Trophoblast cell (in vitro differentiated cells and primary cell): ENCODE data around the gene OTULIN.

Source experiments
- DNase-seq, 2 donors: peaks; one replicate each; pipeline ENCODE4 v3.0.0-alpha.2; 2016
- H2AFZ ChIP-seq: 2 replicates; pipeline ENCODE4 v1.6.1; 2013; ENCODE audit warnings: low read length, moderate library complexity, mild to moderate bottlenecking; ENCODE audit not compliant: insufficient read depth, poor library complexity
- H2AK5ac ChIP-seq: 2 replicates; pipeline ENCODE4 v1.6.1; 2013; ENCODE audit warnings: mild to moderate bottlenecking, low read length
- H2BK120ac ChIP-seq: 2 replicates; pipeline ENCODE4 v1.6.1; 2013; ENCODE audit warnings: low read length, mild to moderate bottlenecking, moderate library complexity; ENCODE audit not compliant: insufficient read depth, poor library complexity
- H2BK12ac ChIP-seq: 2 replicates; pipeline ENCODE4 v1.6.1; 2013; ENCODE audit warnings: mild to moderate bottlenecking, low read length, moderate library complexity
- H2BK5ac ChIP-seq: 2 replicates; pipeline ENCODE4 v1.6.1; 2013; ENCODE audit warnings: low read length, low read depth, moderate library complexity, mild to moderate bottlenecking; ENCODE audit not compliant: poor library complexity
- H3K14ac ChIP-seq: 2 replicates; pipeline ENCODE4 v1.6.1; 2013; ENCODE audit warnings: mild to moderate bottlenecking, low read length
- H3K18ac ChIP-seq: 2 replicates; pipeline ENCODE4 v1.6.1; 2013; ENCODE audit warnings: mild to moderate bottlenecking, low read length
- H3K23ac ChIP-seq: 2 replicates; pipeline ENCODE4 v1.6.1; 2013; ENCODE audit warnings: low read length
- H3K27ac ChIP-seq: 2 replicates; pipeline ENCODE4 v1.5.1; 2013; ENCODE audit warnings: low read depth, mild to moderate bottlenecking, inconsistent platforms, low read length, moderate library complexity
- H3K27me3 ChIP-seq: 2 replicates; pipeline ENCODE4 v1.6.1; 2013; ENCODE audit warnings: inconsistent platforms, mild to moderate bottlenecking, low read length, moderate library complexity; ENCODE audit not compliant: insufficient read depth
- H3K36me3 ChIP-seq, 2 experiments: 1 replicate in 1 of 2; 2 replicates in 1 of 2; pipeline ENCODE4 v1.6.1; 2013; ENCODE audit warnings: low read length in 2 of 2, mild to moderate bottlenecking in 2 of 2, moderate library complexity in 1 of 2; ENCODE audit not compliant: insufficient read depth in 2 of 2, control insufficient read depth in 1 of 2
- H3K4ac ChIP-seq: 2 replicates; pipeline ENCODE4 v1.6.1; 2013; ENCODE audit warnings: low read depth, mild to moderate bottlenecking, low read length, moderate library complexity
- H3K4me1 ChIP-seq, 2 experiments: 1 replicate in 1 of 2; 2 replicates in 1 of 2; pipeline ENCODE4 v1.6.1; 2013; ENCODE audit warnings: low read length in 2 of 2, mild to moderate bottlenecking in 2 of 2, moderate library complexity in 1 of 2; ENCODE audit not compliant: insufficient read depth in 2 of 2, control insufficient read depth in 1 of 2
- H3K4me2 ChIP-seq: 2 replicates; pipeline ENCODE4 v1.6.1; 2013; ENCODE audit warnings: inconsistent platforms, mild to moderate bottlenecking, low read length, moderate library complexity
- H3K4me3 ChIP-seq: 2 replicates; pipeline ENCODE4 v1.5.1; 2013; ENCODE audit warnings: mild to moderate bottlenecking, low read depth, low read length, inconsistent platforms
- H3K79me1 ChIP-seq: one replicate; pipeline ENCODE4 v1.6.1; 2013; ENCODE audit warnings: low read length
- H3K79me2 ChIP-seq: 2 replicates; pipeline ENCODE4 v1.6.1; 2013; ENCODE audit warnings: low read length, mild to moderate bottlenecking; ENCODE audit not compliant: control insufficient read depth, insufficient read depth, poor library complexity
- H3K9ac ChIP-seq: 2 replicates; pipeline ENCODE4 v1.6.1; 2013; ENCODE audit warnings: mild to moderate bottlenecking, low read length
- H3K9me3 ChIP-seq: 2 replicates; pipeline ENCODE4 v1.6.1; 2013; ENCODE audit warnings: low read depth, mild to moderate bottlenecking, control low read depth, inconsistent platforms, low read length; ENCODE audit not compliant: insufficient read depth
- H4K12ac ChIP-seq: 2 replicates; pipeline ENCODE4 v1.6.1; 2013; ENCODE audit warnings: low read depth, mild to moderate bottlenecking, low read length, moderate library complexity
- H4K8ac ChIP-seq: 2 replicates; pipeline ENCODE4 v1.6.1; 2013; ENCODE audit warnings: low read depth, mild to moderate bottlenecking, low read length, moderate library complexity
- H4K91ac ChIP-seq: one replicate; pipeline ENCODE4 v1.6.1; 2013; ENCODE audit warnings: low read depth, mild to moderate bottlenecking, low read length, moderate library complexity
- WGBS: extraction: QIAGEN DNeasy Blood & Tissue Kit; methylation state at CpG from one replicate; pipeline ENCODE4 v1.1.7; 2013; ENCODE audit warnings: missing lambda C conversion rate; ENCODE audit not compliant: insufficient read length, insufficient coverage; ENCODE audit errors: extremely low coverage; 5-methylcytosine and 5-hydroxymethylcytosine counted together

The OTULIN gene

DNA sequence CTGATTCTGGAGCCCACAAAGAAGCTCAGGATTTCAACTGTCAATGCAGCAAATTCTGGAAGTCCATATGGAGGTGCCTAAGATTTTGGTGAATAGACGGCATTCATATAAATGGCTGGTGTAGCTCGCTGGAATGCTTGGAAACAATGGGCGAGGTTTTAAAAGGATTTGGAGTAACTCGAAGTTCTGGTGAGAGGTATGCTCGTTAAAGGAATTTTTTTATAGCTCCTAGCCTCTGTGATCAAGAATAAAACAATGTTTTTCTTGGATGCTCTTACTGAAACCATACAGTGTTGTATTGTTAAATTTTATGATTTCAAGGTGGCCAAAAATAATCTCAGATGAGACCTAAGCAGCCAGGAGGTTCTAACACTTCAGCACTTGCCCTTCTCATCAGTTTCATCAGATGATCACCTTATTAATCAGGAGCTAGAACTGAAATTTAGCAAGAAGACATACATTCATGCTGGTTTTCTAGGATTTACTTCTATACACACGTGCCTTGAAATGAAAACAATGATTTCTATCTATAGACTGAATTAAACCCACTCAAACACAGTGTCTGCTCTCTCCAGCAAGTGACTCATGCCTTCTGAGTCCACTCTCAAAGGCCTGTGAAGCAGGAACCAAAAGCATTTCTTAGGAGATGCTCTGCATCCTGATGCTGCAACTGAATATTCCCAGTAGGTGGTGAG, 79.2 kb downstream of the OTULIN start:
- H2BK5ac ChIP-seq, result no peak overlapping the region
- no peak overlapping the region for H4K12ac ChIP-seq
- no peak overlapping the region for H4K91ac ChIP-seq
- H2BK12ac ChIP-seq, result no peak overlapping the region
- no peak overlapping the region for H2AFZ ChIP-seq
- no peak overlapping the region for H3K4ac ChIP-seq
- H3K4me2 ChIP-seq, result no peak overlapping the region
- H4K8ac ChIP-seq, result no peak overlapping the region
- H2AK5ac ChIP-seq, result no peak overlapping the region
- no peak overlapping the region for H3K4me3 ChIP-seq
- no peak overlapping the region for H2BK120ac ChIP-seq
- H3K18ac ChIP-seq, result no peak overlapping the region
- H3K27ac ChIP-seq, result no peak overlapping the region
- DNase-seq, result no peak
- H3K9me3 ChIP-seq, result peaks cover 3% of the 10 kb centered on the region
- no peak overlapping the region for H3K14ac ChIP-seq
- no CpG with 5 or more reads among the region's 6 CpGs for WGBS
- no peak overlapping the region for H3K23ac ChIP-seq
- H3K36me3 ChIP-seq, result peaks cover 4 to 16% of the 10 kb centered on the region in 2 experiments
- H3K79me1 ChIP-seq, result no peaks in the 10 kb centered on the region
- H3K9ac ChIP-seq, result no peak overlapping the region
- H3K4me1 ChIP-seq, result peaks cover 0 to 2% of the 10 kb centered on the region in 2 experiments
- H3K27me3 ChIP-seq, result no peaks in the 10 kb centered on the region
- H3K79me2 ChIP-seq, result no peaks in the 10 kb centered on the region

- Histone ChIP-seq H3K18ac (no peak overlapping the region), H4K8ac (no peak overlapping the region), H3K36me3 (peaks cover 4 to 16% of the 10 kb centered on the region in 2 experiments), H2BK12ac (no peak overlapping the region), H2AK5ac (no peak overlapping the region), H3K4me1 (peaks cover 0 to 2% of the 10 kb centered on the region in 2 experiments), H3K9ac (no peak overlapping the region), H4K91ac (no peak overlapping the region), H3K27me3 (no peaks in the 10 kb centered on the region), H3K23ac (no peak overlapping the region), H2AFZ (no peak overlapping the region), H3K4me3 (no peak overlapping the region), H3K4ac (no peak overlapping the region), H4K12ac (no peak overlapping the region), H3K4me2 (no peak overlapping the region), H2BK120ac (no peak overlapping the region), H2BK5ac (no peak overlapping the region), H3K14ac (no peak overlapping the region), H3K27ac (no peak overlapping the region), H3K79me2 (no peaks in the 10 kb centered on the region), H3K79me1 (no peaks in the 10 kb centered on the region), H3K9me3 (peaks cover 3% of the 10 kb centered on the region)
- WGBS, result no CpG with 5 or more reads among the region's 14 CpGs
- no peak for DNase-seq
Observed at GRCh38 chr5:14744296-14745187, 80.0 kb downstream of the OTULIN start.

GRCh38 chr5:14745188-14745563, 80.7 kb downstream of the OTULIN start:
- Histone ChIP-seq H3K23ac (no peak overlapping the region), H2AFZ (no peak overlapping the region), H3K4me1 (peaks cover 0 to 2% of the 10 kb centered on the region in 2 experiments), H2BK5ac (no peak overlapping the region), H3K79me2 (no peaks in the 10 kb centered on the region), H3K4me2 (no peak overlapping the region), H3K79me1 (no peaks in the 10 kb centered on the region), H3K4ac (no peak overlapping the region), H3K9ac (no peak overlapping the region), H3K18ac (no peak overlapping the region), H2BK12ac (no peak overlapping the region), H4K12ac (no peak overlapping the region), H2BK120ac (no peak overlapping the region), H3K27me3 (no peaks in the 10 kb centered on the region), H4K91ac (no peak overlapping the region), H4K8ac (no peak overlapping the region), H2AK5ac (no peak overlapping the region), H3K4me3 (no peak overlapping the region), H3K36me3 (peaks cover 4 to 16% of the 10 kb centered on the region in 2 experiments), H3K14ac (no peak overlapping the region), H3K9me3 (peaks cover 3% of the 10 kb centered on the region), H3K27ac (no peak overlapping the region)
- no peak for DNase-seq
- WGBS, result no CpG with 5 or more reads among the region's 5 CpGs

- no peak overlapping the region for H3K4ac ChIP-seq
- no peak overlapping the region for H3K27ac ChIP-seq
- H3K79me1 ChIP-seq, result no peaks in the 10 kb centered on the region
- peaks cover 2 to 14% of the 10 kb centered on the region in 2 experiments for H3K36me3 ChIP-seq
- no peak overlapping the region for H3K4me2 ChIP-seq
- H4K91ac ChIP-seq, result no peak overlapping the region
- no peak overlapping the region for H3K4me3 ChIP-seq
- no peak overlapping the region for H2BK12ac ChIP-seq
- no peak overlapping the region for H2BK120ac ChIP-seq
- no peak overlapping the region for H3K14ac ChIP-seq
- DNase-seq, result no peak
- H4K8ac ChIP-seq, result no peak overlapping the region
- no peak overlapping the region for H2BK5ac ChIP-seq
- no peak overlapping the region for H2AFZ ChIP-seq
- H3K23ac ChIP-seq, result no peak overlapping the region
- H3K27me3 ChIP-seq, result no peaks in the 10 kb centered on the region
- WGBS, result no CpG with 5 or more reads among the region's 14 CpGs
- H3K9me3 ChIP-seq, result peaks cover 3% of the 10 kb centered on the region
- H3K9ac ChIP-seq, result no peak overlapping the region
- no peak overlapping the region for H3K18ac ChIP-seq
- H4K12ac ChIP-seq, result no peak overlapping the region
- peaks cover 0 to 2% of the 10 kb centered on the region in 2 experiments for H3K4me1 ChIP-seq
- no peak overlapping the region for H2AK5ac ChIP-seq
- H3K79me2 ChIP-seq, result no peaks in the 10 kb centered on the region
Observed at GRCh38 chr5:14745753-14746152, 81.2 kb downstream of the OTULIN start.
